ENCODE data around the gene CLSTN1. TPM values are rescaled to one million over a fixed set of nuclear protein-coding genes. Genes with fewer than 3 reads are reported as not detected.

CLSTN1 gene
- total and polyA plus RNA-seq, 2 of the 13 experiments (the other 11 are each of a cell fraction or from before 2014, with no cell fraction given) = 19.7 to 29.8 TPM

DNA sequence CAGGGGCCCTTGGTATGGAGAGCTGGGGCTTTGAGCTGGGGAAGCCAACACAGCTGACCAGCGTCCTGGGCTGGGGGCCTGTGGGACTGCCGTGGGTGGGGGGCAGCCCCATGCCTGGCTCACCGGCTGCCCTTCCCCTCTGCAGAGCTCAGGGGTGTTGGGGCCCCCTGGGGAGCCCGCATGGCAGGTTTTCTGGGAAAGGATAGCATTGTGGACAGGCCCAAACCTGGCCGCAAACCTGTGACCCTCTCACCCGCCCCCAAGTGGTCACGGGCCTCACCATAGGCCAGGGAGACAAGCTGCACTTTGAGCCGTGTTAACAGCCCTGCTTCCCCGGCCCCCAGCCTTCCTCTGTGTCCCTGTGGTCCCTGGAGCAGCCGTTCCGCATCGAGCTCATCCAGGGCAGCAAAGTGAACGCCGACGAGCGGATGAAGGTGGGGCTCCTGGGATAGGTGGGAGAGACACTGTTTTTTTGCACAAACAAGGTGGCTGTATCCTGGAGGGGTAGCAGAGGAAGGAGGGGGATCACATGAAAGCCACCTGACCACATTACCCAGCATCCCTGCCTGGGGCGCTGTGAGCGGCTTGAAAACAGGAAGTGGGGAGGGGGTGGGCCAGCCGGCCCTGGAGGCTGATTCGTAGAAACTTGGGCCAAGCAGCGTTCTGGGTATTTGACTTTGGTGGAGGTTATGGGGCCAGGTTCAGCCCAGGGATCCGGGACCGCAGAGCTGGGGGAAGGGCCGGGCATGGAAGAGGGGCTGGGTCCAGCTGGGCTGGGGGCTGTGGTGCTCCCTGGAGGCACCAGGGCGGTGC lies 106.4 kb downstream of the CLSTN1 start (continued):
- TF ChIP-seq ZSCAN20 (CRISPR knock-in tag; IDR thresholded peaks at IDR 0.05; ENCODE audit: borderline replicate concordance) (no peak), CAMTA2 (CRISPR knock-in tag; IDR thresholded peaks at IDR 0.05; ENCODE audit: borderline replicate concordance) (no peak; the same call in 1 of the 2 replicates), ZNF577 (CRISPR knock-in tag; IDR thresholded peaks at IDR 0.05; ENCODE audit: borderline replicate concordance, low read depth) (0 out of 2 replicates have a peak, but pooled peaks have one; percentile 24), ZNF674 (CRISPR knock-in tag; IDR thresholded peaks at IDR 0.05; ENCODE audit: low read depth) (no peak), ZZZ3 (CRISPR knock-in tag; IDR thresholded peaks at IDR 0.05; ENCODE audit: borderline replicate concordance) (peak; percentile 84; the same call in 1 of the 2 replicates), ZBTB7B (CRISPR knock-in tag; IDR thresholded peaks at IDR 0.05) (peak; percentile 59; the same call in 1 of the 2 replicates), ZNF232 (CRISPR knock-in tag; IDR thresholded peaks at IDR 0.05; ENCODE audit: borderline replicate concordance) (no peak; the same call in 1 of the 2 replicates), ZFP62 (CRISPR knock-in tag; IDR thresholded peaks at IDR 0.05) (no peak), RFX1 (IDR thresholded peaks at IDR 0.05) (no peak), ZNF441 (CRISPR knock-in tag; IDR thresholded peaks at IDR 0.05; ENCODE audit: borderline replicate concordance) (peak; percentile 45), U2AF1 (optimal IDR thresholded peaks at IDR 0.05; ENCODE audit: low read depth, low read length) (no peak), ZNF431 (CRISPR knock-in tag; IDR thresholded peaks at IDR 0.05; ENCODE audit: borderline replicate concordance, low read depth) (no peak), NKX3-1 (CRISPR knock-in tag; IDR thresholded peaks at IDR 0.05) (no peak), ZNF615 (CRISPR knock-in tag; IDR thresholded peaks at IDR 0.05; ENCODE audit: borderline replicate concordance) (no peak), NFE2 (CRISPR knock-in tag; IDR thresholded peaks at IDR 0.05) (0 out of 2 replicates have a peak, but pooled peaks have one; percentile 9), TAF1 (CRISPR knock-in tag; IDR thresholded peaks at IDR 0.05) (peak; percentile 78), NFYB (CRISPR knock-in tag; IDR thresholded peaks at IDR 0.05) (peak; percentile 72)
- TF ChIP-seq, protein P1, sequence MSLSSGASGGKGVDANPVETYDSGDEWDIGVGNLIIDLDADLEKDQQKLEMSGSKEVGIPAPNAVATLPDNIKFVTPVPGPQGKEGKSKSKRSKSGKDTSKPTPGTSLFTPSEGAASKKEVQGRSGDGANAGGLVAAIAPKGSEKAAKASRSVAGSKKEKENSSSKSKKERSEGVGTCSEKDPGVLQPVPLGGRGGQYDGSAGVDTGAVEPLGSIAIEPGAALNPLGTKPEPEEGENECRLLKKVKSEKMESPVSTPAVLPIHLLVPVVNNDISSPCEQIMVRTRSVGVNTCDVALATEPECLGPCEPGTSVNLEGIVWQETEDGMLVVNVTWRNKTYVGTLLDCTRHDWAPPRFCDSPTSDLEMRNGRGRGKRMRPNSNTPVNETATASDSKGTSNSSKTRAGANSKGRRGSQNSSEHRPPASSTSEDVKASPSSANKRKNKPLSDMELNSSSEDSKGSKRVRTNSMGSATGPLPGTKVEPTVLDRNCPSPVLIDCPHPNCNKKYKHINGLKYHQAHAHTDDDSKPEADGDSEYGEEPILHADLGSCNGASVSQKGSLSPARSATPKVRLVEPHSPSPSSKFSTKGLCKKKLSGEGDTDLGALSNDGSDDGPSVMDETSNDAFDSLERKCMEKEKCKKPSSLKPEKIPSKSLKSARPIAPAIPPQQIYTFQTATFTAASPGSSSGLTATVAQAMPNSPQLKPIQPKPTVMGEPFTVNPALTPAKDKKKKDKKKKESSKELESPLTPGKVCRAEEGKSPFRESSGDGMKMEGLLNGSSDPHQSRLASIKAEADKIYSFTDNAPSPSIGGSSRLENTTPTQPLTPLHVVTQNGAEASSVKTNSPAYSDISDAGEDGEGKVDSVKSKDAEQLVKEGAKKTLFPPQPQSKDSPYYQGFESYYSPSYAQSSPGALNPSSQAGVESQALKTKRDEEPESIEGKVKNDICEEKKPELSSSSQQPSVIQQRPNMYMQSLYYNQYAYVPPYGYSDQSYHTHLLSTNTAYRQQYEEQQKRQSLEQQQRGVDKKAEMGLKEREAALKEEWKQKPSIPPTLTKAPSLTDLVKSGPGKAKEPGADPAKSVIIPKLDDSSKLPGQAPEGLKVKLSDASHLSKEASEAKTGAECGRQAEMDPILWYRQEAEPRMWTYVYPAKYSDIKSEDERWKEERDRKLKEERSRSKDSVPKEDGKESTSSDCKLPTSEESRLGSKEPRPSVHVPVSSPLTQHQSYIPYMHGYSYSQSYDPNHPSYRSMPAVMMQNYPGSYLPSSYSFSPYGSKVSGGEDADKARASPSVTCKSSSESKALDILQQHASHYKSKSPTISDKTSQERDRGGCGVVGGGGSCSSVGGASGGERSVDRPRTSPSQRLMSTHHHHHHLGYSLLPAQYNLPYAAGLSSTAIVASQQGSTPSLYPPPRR (CRISPR knock-in tag; IDR thresholded peaks at IDR 0.05; ENCODE audit: borderline replicate concordance) = peak; percentile 34; the same call in 1 of the 2 replicates
- TF ChIP-seq, protein P2, sequence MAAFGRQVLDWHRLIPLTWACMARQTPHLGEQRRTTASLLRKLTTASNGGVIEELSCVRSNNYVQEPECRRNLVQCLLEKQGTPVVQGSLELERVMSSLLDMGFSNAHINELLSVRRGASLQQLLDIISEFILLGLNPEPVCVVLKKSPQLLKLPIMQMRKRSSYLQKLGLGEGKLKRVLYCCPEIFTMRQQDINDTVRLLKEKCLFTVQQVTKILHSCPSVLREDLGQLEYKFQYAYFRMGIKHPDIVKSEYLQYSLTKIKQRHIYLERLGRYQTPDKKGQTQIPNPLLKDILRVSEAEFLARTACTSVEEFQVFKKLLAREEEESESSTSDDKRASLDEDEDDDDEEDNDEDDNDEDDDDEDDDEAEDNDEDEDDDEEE (CRISPR knock-in tag; IDR thresholded peaks at IDR 0.05) = peak; percentile 79; the same call in 1 of the 2 replicates
- TF ChIP-seq, protein P3, sequence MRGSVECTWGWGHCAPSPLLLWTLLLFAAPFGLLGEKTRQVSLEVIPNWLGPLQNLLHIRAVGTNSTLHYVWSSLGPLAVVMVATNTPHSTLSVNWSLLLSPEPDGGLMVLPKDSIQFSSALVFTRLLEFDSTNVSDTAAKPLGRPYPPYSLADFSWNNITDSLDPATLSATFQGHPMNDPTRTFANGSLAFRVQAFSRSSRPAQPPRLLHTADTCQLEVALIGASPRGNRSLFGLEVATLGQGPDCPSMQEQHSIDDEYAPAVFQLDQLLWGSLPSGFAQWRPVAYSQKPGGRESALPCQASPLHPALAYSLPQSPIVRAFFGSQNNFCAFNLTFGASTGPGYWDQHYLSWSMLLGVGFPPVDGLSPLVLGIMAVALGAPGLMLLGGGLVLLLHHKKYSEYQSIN (CRISPR knock-in tag; IDR thresholded peaks at IDR 0.05; ENCODE audit: borderline replicate concordance) = no peak
- TF ChIP-seq, protein P4, sequence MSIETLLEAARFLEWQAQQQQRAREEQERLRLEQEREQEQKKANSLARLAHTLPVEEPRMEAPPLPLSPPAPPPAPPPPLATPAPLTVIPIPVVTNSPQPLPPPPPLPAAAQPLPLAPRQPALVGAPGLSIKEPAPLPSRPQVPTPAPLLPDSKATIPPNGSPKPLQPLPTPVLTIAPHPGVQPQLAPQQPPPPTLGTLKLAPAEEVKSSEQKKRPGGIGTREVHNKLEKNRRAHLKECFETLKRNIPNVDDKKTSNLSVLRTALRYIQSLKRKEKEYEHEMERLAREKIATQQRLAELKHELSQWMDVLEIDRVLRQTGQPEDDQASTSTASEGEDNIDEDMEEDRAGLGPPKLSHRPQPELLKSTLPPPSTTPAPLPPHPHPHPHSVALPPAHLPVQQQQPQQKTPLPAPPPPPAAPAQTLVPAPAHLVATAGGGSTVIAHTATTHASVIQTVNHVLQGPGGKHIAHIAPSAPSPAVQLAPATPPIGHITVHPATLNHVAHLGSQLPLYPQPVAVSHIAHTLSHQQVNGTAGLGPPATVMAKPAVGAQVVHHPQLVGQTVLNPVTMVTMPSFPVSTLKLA (IDR thresholded peaks at IDR 0.05) = no peak

Measured in HepG2 (cell line).